Stomach (tissue), 9 donors: ENCODE data around the gene WNT9A. TPM values are rescaled to one million over a fixed set of nuclear protein-coding genes. Genes with fewer than 3 reads are reported as not detected.

Experiments
- DNase-seq, 2 donors: peaks; one replicate each; pipeline versions ENCODE4 v3.0.0 to v3.0.0-alpha.2; 2013 to 2019
- H3K27ac ChIP-seq, 5 donors: fragments of 200-600 bp in 4 of 5; sonication (generic) in 4 of 5; one replicate each; pipeline ENCODE4 v1.5.1; 2013 to 2019; ENCODE audit warnings: mild to moderate bottlenecking in 1 of 5, moderate library complexity in 1 of 5
- H3K27me3 ChIP-seq, 3 donors: fragments of 200-600 bp; sonication (generic); one replicate each; pipeline ENCODE4 v1.5.1; 2017 to 2019; ENCODE audit warnings: mixed run types in 1 of 3
- H3K36me3 ChIP-seq, 4 donors: fragments of 200-600 bp; sonication (generic); 1 replicate in 3 of 4; 2 replicates in 1 of 4; pipeline ENCODE4 v1.5.1; 2016 to 2019
- H3K4me1 ChIP-seq, 4 donors: fragments of 200-600 bp; sonication (generic); one replicate each; pipeline ENCODE4 v1.5.1; 2016 to 2019
- H3K4me3 ChIP-seq, 4 donors: fragments of 200-600 bp; sonication (generic) in 3 of 4; one replicate each; pipeline ENCODE4 v1.5.1; 2016 to 2019; ENCODE audit warnings: mild to moderate bottlenecking in 1 of 4
- H3K9me3 ChIP-seq, 4 donors: fragments of 200-600 bp; sonication (generic); one replicate each; pipeline ENCODE4 v1.5.1; 2016 to 2019
- EP300 ChIP-seq: sonication (generic); formaldehyde crosslinking; IDR thresholded peaks from one replicate; pipeline ENCODE4 v1.6.1; 2017; ENCODE audit warnings: antibody characterized with exemption
- POLR2A ChIP-seq, 4 donors: fragments of 450-650 bp; IDR thresholded peaks; one replicate each; pipeline ENCODE4 v1.6.1; 2016; ENCODE audit warnings: antibody characterized with exemption in 4 of 4, control low read depth in 2 of 4, mild to moderate bottlenecking in 1 of 4, moderate library complexity in 1 of 4
- POLR2AphosphoS5 ChIP-seq, 3 donors: sonication (generic); formaldehyde crosslinking; IDR thresholded peaks; one replicate each; pipeline ENCODE4 v1.6.1; 2016; ENCODE audit warnings: antibody characterized with exemption in 3 of 3
- WGBS, 5 donors: extraction: QIAGEN DNeasy Blood & Tissue Kit in 3 of 5; methylation state at CpG; one replicate each; pipeline versions ENCODE4 v1.1.5 to v1.1.7; 2013 to 2018; 5-methylcytosine and 5-hydroxymethylcytosine counted together
- intact Hi-C: fragments of 100-400 bp; cut with DNase I; formaldehyde crosslinking; loops from one replicate; pipeline ENCODE4 v1.15.1; 2023; ENCODE audit warnings: low total_unique reads
- polyA plus RNA-seq, 3 donors: library from polyadenylated mRNA; stranded (reverse); fragments of 200-250 nt; gene quantifications; one replicate each; pipeline ENCODE4 v1.2.3, GENCODE V29; 2013
- total RNA-seq, 5 donors: library from RNA; depleted of rRNA; stranded (reverse); fragments of >200 nt; gene quantifications; one replicate each; pipeline versions ENCODE4 v1.1.0 to v1.2.3, GENCODE V29; 2014 to 2016
- TF ChIP-seq, protein P1 (sequence below), 7 experiments: fragments of 450-650 bp in 4 of 7; fragments of 200-600 bp in 3 of 7; sonication (generic) in 3 of 7; IDR thresholded peaks; one replicate each; pipeline ENCODE4 v1.5.1; 2016 to 2019; ENCODE audit warnings: antibody characterized with exemption in 7 of 7, control low read depth in 2 of 7, mild to moderate bottlenecking in 1 of 7
- donor health status: healthy with polysubstance abuse.
- donor health status: Bipolar disorder and iron deficiency.
- donor health status: healthy.

WNT9A gene
- total and polyA plus RNA-seq, 8 donors, result 1.1 to 22.2 (median 3.0) TPM

DNA sequence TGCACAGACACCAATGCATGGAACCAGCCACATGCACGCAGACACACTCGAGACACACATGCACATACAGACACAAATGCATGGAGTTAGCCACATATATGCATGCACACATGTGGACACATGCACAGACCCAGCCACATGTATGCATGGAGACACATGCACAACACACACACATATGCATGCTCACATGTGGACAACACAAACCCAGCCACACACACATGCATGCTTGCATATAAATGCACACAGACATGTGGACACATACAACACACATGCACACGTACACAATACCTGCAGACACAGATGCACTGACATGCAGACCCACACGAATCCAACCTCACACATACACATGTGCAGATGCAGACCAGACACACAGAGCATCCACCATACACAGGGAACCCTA, 31.1 kb downstream of the WNT9A start:
- intact Hi-C loops, result no loop called here

GRCh38 chr1:227915564-227916553, 31.9 kb downstream of the WNT9A start:
- TF ChIP-seq POLR2A (IDR thresholded peaks at IDR 0.05) (no peak), POLR2AphosphoS5 (IDR thresholded peaks at IDR 0.05) (no peak), EP300 (no peak)
- TF ChIP-seq, protein P1, sequence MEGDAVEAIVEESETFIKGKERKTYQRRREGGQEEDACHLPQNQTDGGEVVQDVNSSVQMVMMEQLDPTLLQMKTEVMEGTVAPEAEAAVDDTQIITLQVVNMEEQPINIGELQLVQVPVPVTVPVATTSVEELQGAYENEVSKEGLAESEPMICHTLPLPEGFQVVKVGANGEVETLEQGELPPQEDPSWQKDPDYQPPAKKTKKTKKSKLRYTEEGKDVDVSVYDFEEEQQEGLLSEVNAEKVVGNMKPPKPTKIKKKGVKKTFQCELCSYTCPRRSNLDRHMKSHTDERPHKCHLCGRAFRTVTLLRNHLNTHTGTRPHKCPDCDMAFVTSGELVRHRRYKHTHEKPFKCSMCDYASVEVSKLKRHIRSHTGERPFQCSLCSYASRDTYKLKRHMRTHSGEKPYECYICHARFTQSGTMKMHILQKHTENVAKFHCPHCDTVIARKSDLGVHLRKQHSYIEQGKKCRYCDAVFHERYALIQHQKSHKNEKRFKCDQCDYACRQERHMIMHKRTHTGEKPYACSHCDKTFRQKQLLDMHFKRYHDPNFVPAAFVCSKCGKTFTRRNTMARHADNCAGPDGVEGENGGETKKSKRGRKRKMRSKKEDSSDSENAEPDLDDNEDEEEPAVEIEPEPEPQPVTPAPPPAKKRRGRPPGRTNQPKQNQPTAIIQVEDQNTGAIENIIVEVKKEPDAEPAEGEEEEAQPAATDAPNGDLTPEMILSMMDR (IDR thresholded peaks at IDR 0.05), result no peak
- peaks cover 0 to 4% (median 0%) of the 10 kb centered on the region in 4 donors for H3K4me1 ChIP-seq
- intact Hi-C loops, result no loop called here
- no peak overlapping the region for H3K4me3 ChIP-seq
- peaks cover 0 to 6% (median 1%) of the 10 kb centered on the region in 4 donors for H3K36me3 ChIP-seq
- H3K9me3 ChIP-seq, result no peaks in the 10 kb centered on the region
- H3K27me3 ChIP-seq, result no peaks in the 10 kb centered on the region
- H3K27ac ChIP-seq, result no peak overlapping the region
- DNase-seq, result no peak
- 62 to 73% (median 66%) methylated on average over 21 to 22 of the region's 22 CpGs for WGBS, 5 donors

More for the DNA sequence above, 31.1 kb downstream of the WNT9A start:
- H3K36me3 ChIP-seq, result peaks cover 0 to 14% (median 9%) of the 10 kb centered on the region in 4 donors
- no peaks in the 10 kb centered on the region for H3K9me3 ChIP-seq
- no peak overlapping the region for H3K4me3 ChIP-seq
- TF ChIP-seq, protein P1 (IDR thresholded peaks at IDR 0.05), result no peak
- no peak for TF ChIP-seq POLR2A (IDR thresholded peaks at IDR 0.05)
- no peak for TF ChIP-seq POLR2AphosphoS5 (IDR thresholded peaks at IDR 0.05)
- no peak for TF ChIP-seq EP300
- no peaks in the 10 kb centered on the region for H3K27me3 ChIP-seq
- H3K4me1 ChIP-seq, result peaks cover 0 to 4% (median 0%) of the 10 kb centered on the region in 4 donors
- H3K27ac ChIP-seq, result no peak overlapping the region
- DNase-seq, result no peak
- WGBS, 5 donors, result 88 to 100% (median 92%) methylated on average over 1 to 4 of the region's 4 CpGs

GRCh38 chr1:227914801-227915563, 32.8 kb downstream of the WNT9A start:
- 60 to 77% (median 74%) methylated on average over 7 of the region's 7 CpGs for WGBS, 5 donors
- Histone ChIP-seq H3K27me3 (no peaks in the 10 kb centered on the region), H3K9me3 (no peaks in the 10 kb centered on the region), H3K36me3 (no peaks in the 10 kb centered on the region), H3K4me3 (no peak overlapping the region), H3K4me1 (peaks cover 0 to 9% (median 0%) of the 10 kb centered on the region in 4 donors), H3K27ac (no peak overlapping the region)
- DNase-seq, result no peak
- intact Hi-C loops, result no loop called here
- TF ChIP-seq POLR2AphosphoS5 (IDR thresholded peaks at IDR 0.05) (no peak), POLR2A (IDR thresholded peaks at IDR 0.05) (no peak), EP300 (no peak)
- TF ChIP-seq, protein P1 (IDR thresholded peaks at IDR 0.05), result no peak
